Measurements from ENCODE around the gene PPP1R2. TPM values are rescaled to one million over a fixed set of nuclear protein-coding genes. Genes with fewer than 3 reads are reported as not detected.

The PPP1R2 gene
- total RNA-seq, 4 donors from 2014 or later, result 45.5 to 80.7 (median 71.6) TPM

DNA sequence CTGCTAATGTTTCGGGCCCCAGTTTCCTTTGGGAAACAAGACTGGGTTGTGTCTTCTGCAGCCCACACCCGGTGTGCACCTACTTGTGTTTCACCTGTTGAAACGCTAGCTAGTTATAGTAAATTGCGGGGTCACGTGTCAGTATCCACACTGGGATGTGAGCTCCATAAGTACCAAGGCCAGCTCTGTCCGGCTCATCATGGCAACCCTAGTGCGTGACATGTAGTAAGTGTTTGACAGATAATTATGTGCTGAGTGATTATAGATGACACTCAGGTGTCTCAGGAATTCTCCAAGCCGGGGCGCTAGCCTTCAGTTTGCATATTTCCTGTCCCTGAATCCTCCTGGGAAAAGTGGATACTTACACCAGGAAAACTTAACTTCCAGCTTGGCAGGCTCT lies 27.8 kb upstream of the PPP1R2 start:
- 88 to 93% methylated on average over 9 of the region's 9 CpGs for WGBS, 2 donors
- no peak for DNase-seq (ENCODE audit: low spot score in 2 of 2)
- intact Hi-C loops (cut with DNase I; ENCODE audit: low total_unique reads), result no loop called here
- TF ChIP-seq POLR2A (IDR thresholded peaks at IDR 0.05), result no peak
- no peak overlapping the region for H3K4me3 ChIP-seq (ENCODE audit: low read depth, poor library complexity, severe bottlenecking)

DNA sequence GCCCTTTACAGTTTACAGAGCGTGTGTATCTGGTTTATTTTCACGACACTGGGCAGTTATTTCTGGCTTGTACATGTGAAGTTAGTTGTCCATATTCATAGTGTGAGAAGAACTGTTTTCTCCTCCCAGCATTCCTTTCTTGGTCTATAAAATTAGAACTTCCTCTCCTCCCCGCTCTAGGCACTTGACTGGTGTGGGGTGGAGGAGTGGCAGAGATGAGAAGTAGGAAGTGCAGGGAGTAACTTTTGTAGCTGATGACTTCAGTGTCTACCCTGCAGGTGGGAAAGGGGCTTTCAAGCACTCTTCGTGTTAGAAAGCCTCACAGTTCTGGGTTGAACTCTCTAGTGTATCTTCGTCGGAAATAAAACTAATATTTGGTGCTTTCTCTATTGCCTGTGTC lies 27.2 kb upstream of the PPP1R2 start:
- intact Hi-C loops (cut with DNase I; ENCODE audit: low total_unique reads), result no loop called here
- 82 to 85% methylated on average over 6 of the region's 6 CpGs for WGBS, 2 donors
- no peak for TF ChIP-seq POLR2A (IDR thresholded peaks at IDR 0.05)
- no peak for TF ChIP-seq CTCF (IDR thresholded peaks at IDR 0.05)

GRCh38 chr3:195568630-195569029 lies 25.5 kb upstream of the PPP1R2 start:
- WGBS, 2 donors, result 81 to 89% methylated on average over 5 of the region's 5 CpGs
- no peak overlapping the region for H3K4me3 ChIP-seq (ENCODE audit: low read depth, poor library complexity, severe bottlenecking)
- TF ChIP-seq POLR2A (IDR thresholded peaks at IDR 0.05) (no peak), CTCF (IDR thresholded peaks at IDR 0.05) (no peak)

More for the DNA sequence above, 27.2 kb upstream of the PPP1R2 start:
- H3K4me3 ChIP-seq (ENCODE audit: low read depth, poor library complexity, severe bottlenecking), result no peak overlapping the region
- no peak for DNase-seq (ENCODE audit: low spot score in 2 of 2)

DNA sequence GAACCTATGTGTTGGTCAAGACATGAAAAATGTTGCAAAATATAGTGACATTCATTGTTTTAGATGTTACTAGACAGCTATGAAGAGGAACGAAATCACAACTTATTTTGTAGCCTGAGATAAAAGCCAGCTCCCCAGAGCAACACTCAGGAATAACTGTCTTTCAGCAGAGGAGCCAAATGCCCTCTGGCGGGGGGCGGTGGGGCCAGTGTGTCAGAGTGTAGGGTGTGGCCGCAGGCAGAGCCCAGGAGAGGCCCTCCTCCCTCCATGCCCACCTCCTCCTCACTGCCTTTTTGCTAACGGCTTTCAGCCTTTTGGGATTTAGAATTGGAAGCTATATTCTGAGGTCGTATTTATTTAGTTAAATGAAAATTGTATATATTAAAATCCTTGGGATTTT lies 23.7 kb upstream of the PPP1R2 start:
- no peak for TF ChIP-seq CTCF (IDR thresholded peaks at IDR 0.05)
- no peak for TF ChIP-seq POLR2A (IDR thresholded peaks at IDR 0.05)
- DNase-seq (ENCODE audit: low spot score in 2 of 2), result no peak
- H3K4me3 ChIP-seq (ENCODE audit: low read depth, poor library complexity, severe bottlenecking), result no peak overlapping the region
- 32 to 37% methylated on average over 6 of the region's 6 CpGs for WGBS, 2 donors
- intact Hi-C loops (cut with DNase I; ENCODE audit: low total_unique reads), result no loop called here

More at GRCh38 chr3:195568630-195569029, 25.5 kb upstream of the PPP1R2 start:
- intact Hi-C loops (cut with DNase I; ENCODE audit: low total_unique reads), result no loop called here
- DNase-seq (ENCODE audit: low spot score in 2 of 2), result no peak

DNA sequence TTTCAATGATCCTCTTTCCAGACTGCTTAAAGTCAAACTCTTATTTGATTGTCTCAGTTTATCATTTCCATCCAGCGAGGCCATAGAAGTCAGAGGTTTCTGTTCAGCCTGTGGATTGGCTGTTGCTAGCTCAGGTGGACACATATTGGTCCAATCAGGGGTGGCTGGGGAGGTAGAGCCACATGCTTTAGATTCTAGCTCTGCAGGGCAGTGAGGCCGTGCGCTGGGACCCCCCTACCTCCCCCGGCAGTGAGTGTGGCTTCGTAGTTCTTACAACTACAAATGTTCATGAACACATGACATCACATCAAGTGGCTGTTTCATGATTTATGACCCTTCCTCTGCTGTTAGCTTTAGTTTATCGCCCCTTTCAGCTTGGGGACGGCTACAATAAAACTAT lies 22.6 kb upstream of the PPP1R2 start:
- H3K4me3 ChIP-seq (ENCODE audit: low read depth, poor library complexity, severe bottlenecking), result no peak overlapping the region
- no peak for TF ChIP-seq CTCF (IDR thresholded peaks at IDR 0.05)
- no peak for TF ChIP-seq POLR2A (IDR thresholded peaks at IDR 0.05)
- WGBS, 2 donors, result 56 to 58% methylated on average over 7 of the region's 7 CpGs
- intact Hi-C loops (cut with DNase I; ENCODE audit: low total_unique reads), result no loop called here
- DNase-seq (ENCODE audit: low spot score in 2 of 2), result no peak

GRCh38 chr3:195563317-195563716 lies 20.2 kb upstream of the PPP1R2 start:
- intact Hi-C loops (cut with DNase I; ENCODE audit: low total_unique reads), result no loop called here
- no peak for DNase-seq (ENCODE audit: low spot score in 2 of 2)
- TF ChIP-seq POLR2A (IDR thresholded peaks at IDR 0.05) (no peak), CTCF (IDR thresholded peaks at IDR 0.05) (no peak)
- H3K4me3 ChIP-seq (ENCODE audit: low read depth, poor library complexity, severe bottlenecking), result no peak overlapping the region
- WGBS, 2 donors, result 77 to 81% methylated on average over 4 of the region's 4 CpGs

Data from lower leg skin (tissue), 4 donors.